K562 (cell line): ENCODE results near the gene CRACDL. TPM values are rescaled to one million over a fixed set of nuclear protein-coding genes. Genes with fewer than 3 reads are reported as not detected.

Source experiments
- ATAC-seq: fragments of 200-7000 bp; cut with Tn5 transposase; 3 replicates; pipeline ENCODE4 v1.9.1; 2020; ENCODE audit warnings: moderate library complexity
- BruUV-seq: library from RNA; stranded (reverse); fragments of 400-500 nt; replicated peaks from 2 replicates; lab custom pipeline; 2021; lab: Mats Ljungman, UMichigan
- CTCF ChIA-PET: fragments of 300-600 bp; formaldehyde crosslinking; extraction: SDS; loops from one replicate; lab custom pipeline; 2021; ENCODE audit warnings: low intra/inter-chr PET ratio; lab: Yijun Ruan, JAX
- POLR2A ChIA-PET: fragments of 300-600, 350-650 bp; sonication (Branson Sonifier 250); formaldehyde crosslinking; extraction: SDS; loops from one replicate; lab custom pipeline; 2021; ENCODE audit warnings: antibody characterized with exemption, inconsistent platforms; lab: Yijun Ruan, JAX
- DNase-seq, 4 experiments: peaks; one replicate each; pipeline versions ENCODE4 v3.0.0 to v3.0.0-alpha.2; 2011 to 2018; ENCODE audit warnings: low spot score in 3 of 4, mixed read lengths in 3 of 4; ENCODE audit errors: extremely low read depth in 1 of 4
- FAIRE-seq: peaks from 2 replicates; lab custom pipeline; 2011; peaks lifted over from hg19 to GRCh38; lab: Jason Lieb, UNC
- H2AFZ ChIP-seq: 2 replicates; pipeline ENCODE4 v1.6.0; 2011; ENCODE audit warnings: low read depth, low read length, control low read depth, inconsistent platforms
- H3K27ac ChIP-seq: fragments of 200-600 bp; 3 replicates; pipeline ENCODE4 v1.8.0; 2011; ENCODE audit warnings: low read depth, mild to moderate bottlenecking, control low read depth, inconsistent platforms, low read length, moderate library complexity, mixed read lengths; ENCODE audit errors: extremely low read depth
- H3K27me3 ChIP-seq, 2 experiments: fragments of 300-600 bp in 1 of 2; 2 replicates in 1 of 2; 3 replicates in 1 of 2; pipeline versions ENCODE4 v1.6.0 to v1.8.0; 2011; ENCODE audit warnings: inconsistent platforms in 2 of 2, low read length in 2 of 2, mild to moderate bottlenecking in 1 of 2, mixed read lengths in 1 of 2, moderate library complexity in 1 of 2; ENCODE audit not compliant: control insufficient read depth in 2 of 2, insufficient read depth in 2 of 2
- H3K36me3 ChIP-seq: fragments of 300-600 bp; 3 replicates; pipeline ENCODE4 v1.8.0; 2011; ENCODE audit warnings: mild to moderate bottlenecking, low read length, inconsistent platforms; ENCODE audit not compliant: control insufficient read depth, insufficient read depth
- H3K4me1 ChIP-seq, 2 experiments: fragments of 200-600 bp in 1 of 2; replicated peaks in 1 of 2; 2 replicates in 1 of 2; 3 replicates in 1 of 2; pipeline versions ENCODE4 v1.5.1 to v1.8.0; 2011; ENCODE audit warnings: inconsistent platforms in 2 of 2, low read length in 2 of 2, mild to moderate bottlenecking in 1 of 2, mixed read lengths in 1 of 2, moderate library complexity in 1 of 2; ENCODE audit not compliant: control insufficient read depth in 2 of 2, insufficient read depth in 2 of 2
- H3K4me2 ChIP-seq: 2 replicates; pipeline ENCODE4 v1.6.1; 2011; ENCODE audit warnings: low read length, control low read depth, inconsistent platforms, mixed read lengths; ENCODE audit not compliant: insufficient read depth
- H3K4me3 ChIP-seq: fragments of 200-600 bp; sonication (generic), shearing (Covaris generic); 2 replicates; pipeline ENCODE4 v1.5.1; 2016; ENCODE audit warnings: control low read depth, inconsistent platforms
- H3K79me2 ChIP-seq: fragments of 200-600 bp; 3 replicates; pipeline ENCODE4 v1.8.0; 2011; ENCODE audit warnings: low read length, inconsistent platforms; ENCODE audit not compliant: control insufficient read depth, insufficient read depth
- H3K9ac ChIP-seq, 2 experiments: 2 replicates each; pipeline versions ENCODE4 v1.6.0 to v1.6.1; 2011; ENCODE audit warnings: low read depth in 2 of 2, low read length in 2 of 2, control low read depth in 1 of 2, inconsistent platforms in 1 of 2, mild to moderate bottlenecking in 1 of 2, mixed read lengths in 1 of 2; ENCODE audit not compliant: insufficient read depth in 1 of 2
- H3K9me1 ChIP-seq: one replicate; pipeline ENCODE4 v1.6.0; 2011; ENCODE audit warnings: inconsistent platforms, mild to moderate bottlenecking, low read length, moderate library complexity; ENCODE audit not compliant: control insufficient read depth, insufficient read depth
- H3K9me3 ChIP-seq: replicated peaks from 2 replicates; pipeline ENCODE4 v1.5.1; 2011; ENCODE audit warnings: low read depth, low read length, inconsistent platforms; ENCODE audit not compliant: control insufficient read depth, insufficient read depth
- H4K20me1 ChIP-seq: replicated peaks from 2 replicates; pipeline ENCODE4 v1.6.1; 2011; ENCODE audit warnings: low read length, inconsistent platforms, mixed read lengths; ENCODE audit not compliant: control insufficient read depth, insufficient read depth
- CREM ChIP-seq: IDR thresholded peaks from 2 replicates; pipeline ENCODE4 v1.6.1; 2014; ENCODE audit warnings: antibody characterized with exemption, low read depth
- GTF3C2 ChIP-seq: IDR thresholded peaks from 3 replicates; pipeline ENCODE4 v1.6.1; 2011; ENCODE audit warnings: borderline replicate concordance, mild to moderate bottlenecking, moderate library complexity; ENCODE audit not compliant: insufficient read length; ENCODE audit errors: extremely low read depth
- TAL1 ChIP-seq: fragments of 450-650 bp; IDR thresholded peaks from 2 replicates; pipeline ENCODE4 v1.6.1; 2016; ENCODE audit warnings: mild to moderate bottlenecking
- USF2 ChIP-seq: sonication (generic); formaldehyde crosslinking; IDR thresholded peaks from 2 replicates; pipeline ENCODE4 v1.5.0; 2020; ENCODE audit warnings: missing genetic modification reagents
- ZNF347 ChIP-seq: fragments of 450-650 bp; formaldehyde crosslinking; IDR thresholded peaks from 2 replicates; pipeline ENCODE4 v1.4.0; 2020; ENCODE audit warnings: low read depth, mild to moderate bottlenecking, moderate library complexity
- WGBS: fragments of 100-300 bp; shearing (Covaris generic); methylation state at CpG from one replicate; pipeline ENCODE4 v1.1.6; 2016; ENCODE audit warnings: low coverage, mixed read lengths; ENCODE audit not compliant: insufficient coverage; ENCODE audit errors: missing lambda C conversion rate; 5-methylcytosine and 5-hydroxymethylcytosine counted together
- in situ Hi-C: fragments of 300-500 bp; cut with MboI; formaldehyde crosslinking; loops from 4 replicates; pipeline ENCODE4 v1.15.0; 2018; ENCODE audit warnings: inconsistent platforms, mixed read lengths
- intact Hi-C: fragments of 100-400 bp; cut with micrococcal nuclease; formaldehyde crosslinking; loops from 2 replicates; pipeline ENCODE4 v1.14.2; 2022
- polyA plus RNA-seq, 8 experiments: library from polyadenylated mRNA; depleted of rRNA in 4 of 8; stranded (reverse) in 5 of 8; unstranded in 3 of 8; fragments of >200 nt; fragmentation: Nextera tagmentation in 2 of 8; fragmentation: Illumina TruSeq in 1 of 8; extraction: Ambion mirVana in 2 of 8; extraction: Trizol in 1 of 8; gene quantifications; 2 replicates each; pipeline versions ENCODE4 v1.2.1 to v1.2.3, GENCODE V29; 2011 to 2014; ENCODE audit warnings: inconsistent platforms in 1 of 8, missing spikeins in 1 of 8
- total RNA-seq, 7 experiments: library from RNA; depleted of rRNA in 6 of 7; stranded (reverse); fragments of >200 nt in 6 of 7; fragmentation: Illumina TruSeq in 2 of 7; extraction: Trizol in 2 of 7; gene quantifications; 2 replicates each; pipeline versions ENCODE4 v1.2.1 to v1.2.3, GENCODE V29; 2011 to 2021; ENCODE audit warnings: low replicate concordance in 1 of 7
- TF ChIP-seq, protein P1 (sequence below): sonication (generic); formaldehyde crosslinking; IDR thresholded peaks from 2 replicates; pipeline ENCODE4 v1.8.1; 2023; ENCODE audit warnings: missing genetic modification reagents, mild to moderate bottlenecking, borderline replicate concordance
- TF ChIP-seq, protein P2 (sequence below): sonication (generic); formaldehyde crosslinking; IDR thresholded peaks from 2 replicates; pipeline ENCODE4 v1.8.0; 2023; ENCODE audit warnings: mild to moderate bottlenecking, missing genetic modification reagents
- TF ChIP-seq, protein P3 (sequence below): fragments of 250-450 bp; sonication (Bioruptor Pico); IDR thresholded peaks from 2 replicates; pipeline ENCODE4 v1.8.0; 2021; ENCODE audit warnings: moderate library complexity, mild to moderate bottlenecking, inconsistent platforms

Gene CRACDL
- total and polyA plus RNA-seq, 9 of the 15 experiments (the other 6 are each of a cell fraction or from before 2014, with no cell fraction given), result not detected

DNA sequence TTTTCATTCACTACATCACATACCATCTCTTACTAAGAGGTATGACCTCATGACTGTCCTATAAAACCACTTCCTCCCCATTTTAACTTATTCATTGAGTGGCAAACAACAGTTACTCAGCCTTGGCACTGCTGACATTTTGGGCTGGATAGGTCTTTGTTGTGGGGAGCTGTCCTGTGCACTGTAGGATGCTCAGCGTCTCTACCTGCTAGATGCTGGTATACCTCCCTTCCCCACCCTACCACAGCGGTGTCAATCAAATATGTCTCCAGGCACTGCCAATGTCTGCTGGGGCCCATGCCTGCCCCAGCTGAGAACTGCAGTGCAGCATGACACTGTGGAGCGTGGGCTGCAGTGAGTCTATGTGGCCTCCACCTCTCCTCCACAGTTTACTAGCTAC is 128.8 kb downstream of the CRACDL start:
- WGBS, result 0% methylated on average over 3 of the region's 3 CpGs
- POLR2A ChIA-PET, result interaction anchor here (1.5 kb wide), 1 partner anchor 11 kb away, joined by 4 read pairs; no protein-coding TSS in a partner anchor
- Histone ChIP-seq H3K4me3 (no peak overlapping the region), H3K9me1 (no peaks in the 10 kb centered on the region), H4K20me1 (no peaks in the 10 kb centered on the region), H3K27ac (no peak overlapping the region), H3K4me2 (no peak overlapping the region), H3K27me3 (peaks cover 7 to 39% of the 10 kb centered on the region in 2 experiments; a peak in 4 of 5 replicates), H3K9me3 (no peaks in the 10 kb centered on the region), H3K9ac (no peak overlapping the region), H3K36me3 (no peaks in the 10 kb centered on the region), H3K4me1 (no peaks in the 10 kb centered on the region; a peak in 1 of 5 replicates), H3K79me2 (no peaks in the 10 kb centered on the region), H2AFZ (no peak overlapping the region)
- DNase-seq (no peak), ATAC-seq (no peak), FAIRE-seq (no peak)
- in situ Hi-C loops (no loop called here), intact Hi-C loops (no loop called here)
- BruUV-seq, result no TSS peak
- CTCF ChIA-PET, result no interaction called here
- TF ChIP-seq CREM (no peak), ZNF347 (CRISPR knock-in tag) (no peak), TAL1 (no peak), GTF3C2 (no peak), USF2 (no peak)
- TF ChIP-seq, protein P1, sequence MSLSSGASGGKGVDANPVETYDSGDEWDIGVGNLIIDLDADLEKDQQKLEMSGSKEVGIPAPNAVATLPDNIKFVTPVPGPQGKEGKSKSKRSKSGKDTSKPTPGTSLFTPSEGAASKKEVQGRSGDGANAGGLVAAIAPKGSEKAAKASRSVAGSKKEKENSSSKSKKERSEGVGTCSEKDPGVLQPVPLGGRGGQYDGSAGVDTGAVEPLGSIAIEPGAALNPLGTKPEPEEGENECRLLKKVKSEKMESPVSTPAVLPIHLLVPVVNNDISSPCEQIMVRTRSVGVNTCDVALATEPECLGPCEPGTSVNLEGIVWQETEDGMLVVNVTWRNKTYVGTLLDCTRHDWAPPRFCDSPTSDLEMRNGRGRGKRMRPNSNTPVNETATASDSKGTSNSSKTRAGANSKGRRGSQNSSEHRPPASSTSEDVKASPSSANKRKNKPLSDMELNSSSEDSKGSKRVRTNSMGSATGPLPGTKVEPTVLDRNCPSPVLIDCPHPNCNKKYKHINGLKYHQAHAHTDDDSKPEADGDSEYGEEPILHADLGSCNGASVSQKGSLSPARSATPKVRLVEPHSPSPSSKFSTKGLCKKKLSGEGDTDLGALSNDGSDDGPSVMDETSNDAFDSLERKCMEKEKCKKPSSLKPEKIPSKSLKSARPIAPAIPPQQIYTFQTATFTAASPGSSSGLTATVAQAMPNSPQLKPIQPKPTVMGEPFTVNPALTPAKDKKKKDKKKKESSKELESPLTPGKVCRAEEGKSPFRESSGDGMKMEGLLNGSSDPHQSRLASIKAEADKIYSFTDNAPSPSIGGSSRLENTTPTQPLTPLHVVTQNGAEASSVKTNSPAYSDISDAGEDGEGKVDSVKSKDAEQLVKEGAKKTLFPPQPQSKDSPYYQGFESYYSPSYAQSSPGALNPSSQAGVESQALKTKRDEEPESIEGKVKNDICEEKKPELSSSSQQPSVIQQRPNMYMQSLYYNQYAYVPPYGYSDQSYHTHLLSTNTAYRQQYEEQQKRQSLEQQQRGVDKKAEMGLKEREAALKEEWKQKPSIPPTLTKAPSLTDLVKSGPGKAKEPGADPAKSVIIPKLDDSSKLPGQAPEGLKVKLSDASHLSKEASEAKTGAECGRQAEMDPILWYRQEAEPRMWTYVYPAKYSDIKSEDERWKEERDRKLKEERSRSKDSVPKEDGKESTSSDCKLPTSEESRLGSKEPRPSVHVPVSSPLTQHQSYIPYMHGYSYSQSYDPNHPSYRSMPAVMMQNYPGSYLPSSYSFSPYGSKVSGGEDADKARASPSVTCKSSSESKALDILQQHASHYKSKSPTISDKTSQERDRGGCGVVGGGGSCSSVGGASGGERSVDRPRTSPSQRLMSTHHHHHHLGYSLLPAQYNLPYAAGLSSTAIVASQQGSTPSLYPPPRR (CRISPR knock-in tag), result no peak
- TF ChIP-seq, protein P2, sequence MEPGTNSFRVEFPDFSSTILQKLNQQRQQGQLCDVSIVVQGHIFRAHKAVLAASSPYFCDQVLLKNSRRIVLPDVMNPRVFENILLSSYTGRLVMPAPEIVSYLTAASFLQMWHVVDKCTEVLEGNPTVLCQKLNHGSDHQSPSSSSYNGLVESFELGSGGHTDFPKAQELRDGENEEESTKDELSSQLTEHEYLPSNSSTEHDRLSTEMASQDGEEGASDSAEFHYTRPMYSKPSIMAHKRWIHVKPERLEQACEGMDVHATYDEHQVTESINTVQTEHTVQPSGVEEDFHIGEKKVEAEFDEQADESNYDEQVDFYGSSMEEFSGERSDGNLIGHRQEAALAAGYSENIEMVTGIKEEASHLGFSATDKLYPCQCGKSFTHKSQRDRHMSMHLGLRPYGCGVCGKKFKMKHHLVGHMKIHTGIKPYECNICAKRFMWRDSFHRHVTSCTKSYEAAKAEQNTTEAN (CRISPR knock-in tag), result no peak
- TF ChIP-seq, protein P3, sequence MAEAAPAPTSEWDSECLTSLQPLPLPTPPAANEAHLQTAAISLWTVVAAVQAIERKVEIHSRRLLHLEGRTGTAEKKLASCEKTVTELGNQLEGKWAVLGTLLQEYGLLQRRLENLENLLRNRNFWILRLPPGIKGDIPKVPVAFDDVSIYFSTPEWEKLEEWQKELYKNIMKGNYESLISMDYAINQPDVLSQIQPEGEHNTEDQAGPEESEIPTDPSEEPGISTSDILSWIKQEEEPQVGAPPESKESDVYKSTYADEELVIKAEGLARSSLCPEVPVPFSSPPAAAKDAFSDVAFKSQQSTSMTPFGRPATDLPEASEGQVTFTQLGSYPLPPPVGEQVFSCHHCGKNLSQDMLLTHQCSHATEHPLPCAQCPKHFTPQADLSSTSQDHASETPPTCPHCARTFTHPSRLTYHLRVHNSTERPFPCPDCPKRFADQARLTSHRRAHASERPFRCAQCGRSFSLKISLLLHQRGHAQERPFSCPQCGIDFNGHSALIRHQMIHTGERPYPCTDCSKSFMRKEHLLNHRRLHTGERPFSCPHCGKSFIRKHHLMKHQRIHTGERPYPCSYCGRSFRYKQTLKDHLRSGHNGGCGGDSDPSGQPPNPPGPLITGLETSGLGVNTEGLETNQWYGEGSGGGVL (CRISPR knock-in tag), result no peak
